HCT116 (cell line): ENCODE data around the gene SGK1.

ENCODE experiments used
- CBX3 ChIP-seq: IDR thresholded peaks from 2 replicates; pipeline ENCODE4 v1.6.1; 2012; ENCODE audit warnings: low read depth
- EGR1 ChIP-seq: IDR thresholded peaks from 2 replicates; pipeline ENCODE4 v1.6.1; 2012; ENCODE audit warnings: low read depth
- ELF1 ChIP-seq: IDR thresholded peaks from 2 replicates; pipeline ENCODE4 v1.6.1; 2012; ENCODE audit warnings: low read depth, borderline replicate concordance
- EZH2 ChIP-seq: fragments of 200-600 bp; sonication (generic); IDR thresholded peaks from 2 replicates; pipeline ENCODE4 v1.6.1; 2017; ENCODE audit warnings: antibody characterized with exemption, mixed run types
- EZH2phosphoT487 ChIP-seq: fragments of 200-600 bp; IDR thresholded peaks from 2 replicates; pipeline ENCODE4 v1.6.1; 2018; ENCODE audit warnings: antibody characterized with exemption, borderline replicate concordance
- FOSL1 ChIP-seq: IDR thresholded peaks from 2 replicates; pipeline ENCODE4 v1.6.1; 2012; ENCODE audit warnings: low read depth
- POLR2A ChIP-seq: IDR thresholded peaks from 2 replicates; pipeline ENCODE4 v1.7.0; 2011; ENCODE audit warnings: borderline replicate concordance; ENCODE audit not compliant: insufficient read depth, insufficient read length; ENCODE audit errors: extremely low read depth
- POLR2AphosphoS5 ChIP-seq: IDR thresholded peaks from 2 replicates; pipeline ENCODE4 v1.6.1; 2011; ENCODE audit warnings: mild to moderate bottlenecking, low read depth, low read length, moderate library complexity
- SP1 ChIP-seq: IDR thresholded peaks from 2 replicates; pipeline ENCODE4 v1.6.1; 2012; ENCODE audit warnings: low read depth
- YY1 ChIP-seq: IDR thresholded peaks from 2 replicates; pipeline ENCODE4 v1.6.1; 2011; ENCODE audit warnings: low read length, low read depth, moderate library complexity, mild to moderate bottlenecking; ENCODE audit not compliant: insufficient replicate concordance; ENCODE audit errors: extremely low read depth
- TF ChIP-seq, protein P1 (sequence below), 3 experiments: fragments of 200-600 bp in 1 of 3; sonication (generic) in 1 of 3; IDR thresholded peaks in 2 of 3; conservative IDR thresholded peaks in 1 of 3; 2 replicates each; pipeline ENCODE4 v1.5.1; 2012 to 2017; ENCODE audit warnings: low read depth in 2 of 3, low read length in 2 of 3, antibody characterized with exemption in 1 of 3, borderline replicate concordance in 1 of 3, control low read depth in 1 of 3, mild to moderate bottlenecking in 1 of 3, mixed read lengths in 1 of 3, mixed run types in 1 of 3, moderate library complexity in 1 of 3; ENCODE audit not compliant: insufficient read depth in 1 of 3
- TF ChIP-seq, protein P2 (sequence below): IDR thresholded peaks from 2 replicates; pipeline ENCODE4 v1.6.1; 2012
- TF ChIP-seq, protein P3 (sequence below): IDR thresholded peaks from 2 replicates; pipeline ENCODE4 v1.6.1; 2012; ENCODE audit warnings: low read depth

- TF ChIP-seq, protein P1, sequence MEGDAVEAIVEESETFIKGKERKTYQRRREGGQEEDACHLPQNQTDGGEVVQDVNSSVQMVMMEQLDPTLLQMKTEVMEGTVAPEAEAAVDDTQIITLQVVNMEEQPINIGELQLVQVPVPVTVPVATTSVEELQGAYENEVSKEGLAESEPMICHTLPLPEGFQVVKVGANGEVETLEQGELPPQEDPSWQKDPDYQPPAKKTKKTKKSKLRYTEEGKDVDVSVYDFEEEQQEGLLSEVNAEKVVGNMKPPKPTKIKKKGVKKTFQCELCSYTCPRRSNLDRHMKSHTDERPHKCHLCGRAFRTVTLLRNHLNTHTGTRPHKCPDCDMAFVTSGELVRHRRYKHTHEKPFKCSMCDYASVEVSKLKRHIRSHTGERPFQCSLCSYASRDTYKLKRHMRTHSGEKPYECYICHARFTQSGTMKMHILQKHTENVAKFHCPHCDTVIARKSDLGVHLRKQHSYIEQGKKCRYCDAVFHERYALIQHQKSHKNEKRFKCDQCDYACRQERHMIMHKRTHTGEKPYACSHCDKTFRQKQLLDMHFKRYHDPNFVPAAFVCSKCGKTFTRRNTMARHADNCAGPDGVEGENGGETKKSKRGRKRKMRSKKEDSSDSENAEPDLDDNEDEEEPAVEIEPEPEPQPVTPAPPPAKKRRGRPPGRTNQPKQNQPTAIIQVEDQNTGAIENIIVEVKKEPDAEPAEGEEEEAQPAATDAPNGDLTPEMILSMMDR (IDR thresholded peaks at IDR 0.05 in 2 of 3, conservative IDR thresholded peaks at IDR 0.05 in 1 of 3; ENCODE audit: borderline replicate concordance in 1 of 3, insufficient read depth in 1 of 3, low read depth in 2 of 3, low read length in 2 of 3) = no peak
- TF ChIP-seq POLR2A = no peak
- TF ChIP-seq, protein P2, sequence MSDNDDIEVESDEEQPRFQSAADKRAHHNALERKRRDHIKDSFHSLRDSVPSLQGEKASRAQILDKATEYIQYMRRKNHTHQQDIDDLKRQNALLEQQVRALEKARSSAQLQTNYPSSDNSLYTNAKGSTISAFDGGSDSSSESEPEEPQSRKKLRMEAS = no peak
- TF ChIP-seq, protein P3, sequence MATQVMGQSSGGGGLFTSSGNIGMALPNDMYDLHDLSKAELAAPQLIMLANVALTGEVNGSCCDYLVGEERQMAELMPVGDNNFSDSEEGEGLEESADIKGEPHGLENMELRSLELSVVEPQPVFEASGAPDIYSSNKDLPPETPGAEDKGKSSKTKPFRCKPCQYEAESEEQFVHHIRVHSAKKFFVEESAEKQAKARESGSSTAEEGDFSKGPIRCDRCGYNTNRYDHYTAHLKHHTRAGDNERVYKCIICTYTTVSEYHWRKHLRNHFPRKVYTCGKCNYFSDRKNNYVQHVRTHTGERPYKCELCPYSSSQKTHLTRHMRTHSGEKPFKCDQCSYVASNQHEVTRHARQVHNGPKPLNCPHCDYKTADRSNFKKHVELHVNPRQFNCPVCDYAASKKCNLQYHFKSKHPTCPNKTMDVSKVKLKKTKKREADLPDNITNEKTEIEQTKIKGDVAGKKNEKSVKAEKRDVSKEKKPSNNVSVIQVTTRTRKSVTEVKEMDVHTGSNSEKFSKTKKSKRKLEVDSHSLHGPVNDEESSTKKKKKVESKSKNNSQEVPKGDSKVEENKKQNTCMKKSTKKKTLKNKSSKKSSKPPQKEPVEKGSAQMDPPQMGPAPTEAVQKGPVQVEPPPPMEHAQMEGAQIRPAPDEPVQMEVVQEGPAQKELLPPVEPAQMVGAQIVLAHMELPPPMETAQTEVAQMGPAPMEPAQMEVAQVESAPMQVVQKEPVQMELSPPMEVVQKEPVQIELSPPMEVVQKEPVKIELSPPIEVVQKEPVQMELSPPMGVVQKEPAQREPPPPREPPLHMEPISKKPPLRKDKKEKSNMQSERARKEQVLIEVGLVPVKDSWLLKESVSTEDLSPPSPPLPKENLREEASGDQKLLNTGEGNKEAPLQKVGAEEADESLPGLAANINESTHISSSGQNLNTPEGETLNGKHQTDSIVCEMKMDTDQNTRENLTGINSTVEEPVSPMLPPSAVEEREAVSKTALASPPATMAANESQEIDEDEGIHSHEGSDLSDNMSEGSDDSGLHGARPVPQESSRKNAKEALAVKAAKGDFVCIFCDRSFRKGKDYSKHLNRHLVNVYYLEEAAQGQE = no peak
- TF ChIP-seq POLR2AphosphoS5 = no peak
- TF ChIP-seq FOSL1 = no peak
- TF ChIP-seq EGR1 = no peak
- no peak for TF ChIP-seq EZH2
- no peak for TF ChIP-seq YY1
- TF ChIP-seq EZH2phosphoT487 = no peak
- no peak for TF ChIP-seq ELF1
- no peak for TF ChIP-seq SP1
- TF ChIP-seq CBX3 = no peak
These were observed 121.9 kb downstream of the SGK1 start for GRCh38 chr6:134195985-134196384.
